ENCODE measurements around the gene TMEM163.

DNA sequence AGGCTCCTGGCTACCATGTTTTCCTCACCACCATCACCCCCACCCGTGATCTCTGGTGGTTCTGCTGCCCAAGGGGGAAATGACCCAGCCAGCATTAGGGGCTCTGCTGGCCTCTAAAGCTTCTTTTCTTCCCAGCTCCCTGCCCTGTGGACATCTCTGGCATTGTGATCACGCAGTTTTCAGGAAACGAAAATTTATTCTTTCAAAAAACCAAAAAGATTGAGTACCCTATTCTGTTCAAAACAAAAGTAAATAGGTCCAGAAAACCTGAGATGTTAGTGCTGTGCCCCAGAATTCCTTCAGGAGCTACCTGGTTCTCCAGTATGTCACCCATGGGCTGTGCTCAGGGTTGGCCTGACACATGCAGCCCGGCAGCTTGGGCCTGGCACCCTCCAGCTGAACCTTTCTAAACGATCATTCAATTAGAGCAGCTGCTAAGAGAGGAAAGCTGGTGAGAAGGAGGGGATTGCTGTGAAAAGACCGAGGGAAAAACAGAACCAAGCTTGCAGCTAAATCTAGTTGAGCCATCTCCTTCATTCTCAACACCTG is 307.4 kb downstream of the TMEM163 start:
- TF ChIP-seq, protein P1, sequence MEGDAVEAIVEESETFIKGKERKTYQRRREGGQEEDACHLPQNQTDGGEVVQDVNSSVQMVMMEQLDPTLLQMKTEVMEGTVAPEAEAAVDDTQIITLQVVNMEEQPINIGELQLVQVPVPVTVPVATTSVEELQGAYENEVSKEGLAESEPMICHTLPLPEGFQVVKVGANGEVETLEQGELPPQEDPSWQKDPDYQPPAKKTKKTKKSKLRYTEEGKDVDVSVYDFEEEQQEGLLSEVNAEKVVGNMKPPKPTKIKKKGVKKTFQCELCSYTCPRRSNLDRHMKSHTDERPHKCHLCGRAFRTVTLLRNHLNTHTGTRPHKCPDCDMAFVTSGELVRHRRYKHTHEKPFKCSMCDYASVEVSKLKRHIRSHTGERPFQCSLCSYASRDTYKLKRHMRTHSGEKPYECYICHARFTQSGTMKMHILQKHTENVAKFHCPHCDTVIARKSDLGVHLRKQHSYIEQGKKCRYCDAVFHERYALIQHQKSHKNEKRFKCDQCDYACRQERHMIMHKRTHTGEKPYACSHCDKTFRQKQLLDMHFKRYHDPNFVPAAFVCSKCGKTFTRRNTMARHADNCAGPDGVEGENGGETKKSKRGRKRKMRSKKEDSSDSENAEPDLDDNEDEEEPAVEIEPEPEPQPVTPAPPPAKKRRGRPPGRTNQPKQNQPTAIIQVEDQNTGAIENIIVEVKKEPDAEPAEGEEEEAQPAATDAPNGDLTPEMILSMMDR (IDR thresholded peaks at IDR 0.05) = no peak
- TF ChIP-seq POLR2AphosphoS5 (IDR thresholded peaks at IDR 0.05) = no peak
- TF ChIP-seq POLR2A (IDR thresholded peaks at IDR 0.05; ENCODE audit: low read depth) = no peak
- TF ChIP-seq EP300 (IDR thresholded peaks at IDR 0.05) = no peak

Measured in esophagus muscularis mucosa (tissue), 4 donors.